ENCODE data around the gene RBM39.

GRCh38 chr20:35724321-35725230 is 17.5 kb downstream of the RBM39 start:
- TF ChIP-seq CTCF (IDR thresholded peaks at IDR 0.05) (no peak), POLR2A (IDR thresholded peaks at IDR 0.05) (no peak)

Data from lower leg skin (tissue), 3 donors.